H7 (cell line): ENCODE results near the gene TRPM2. TPM values are rescaled to one million over a fixed set of nuclear protein-coding genes. Genes with fewer than 3 reads are reported as not detected.

Experiments
- DNase-seq: peaks from one replicate; pipeline ENCODE4 v3.0.0; 2012
- H3K27me3 ChIP-seq: 2 replicates; pipeline ENCODE4 v1.6.0; 2011; ENCODE audit warnings: mild to moderate bottlenecking, low read length; ENCODE audit not compliant: control insufficient read depth, insufficient read depth
- H3K36me3 ChIP-seq: replicated peaks from 2 replicates; pipeline ENCODE4 v1.5.1; 2011; ENCODE audit warnings: low read length; ENCODE audit not compliant: control insufficient read depth, insufficient read depth
- H3K4me3 ChIP-seq: 2 replicates; pipeline ENCODE4 v1.5.1; 2011; ENCODE audit warnings: low read depth, mild to moderate bottlenecking, control low read depth, low read length, moderate library complexity; ENCODE audit not compliant: insufficient read depth
- total RNA-seq: library from RNA; depleted of rRNA; stranded (reverse); fragments of >200 nt; shearing (Covaris generic); gene quantifications from 2 replicates; pipeline ENCODE4 v1.2.3, GENCODE V29; 2014

Gene TRPM2
- total RNA-seq, 1 experiment from 2014 or later: 0.42 TPM

GRCh38 chr21:44431300-44431699 lies 77.9 kb downstream of the TRPM2 start:
- Histone ChIP-seq H3K36me3 (no peaks in the 10 kb centered on the region), H3K27me3 (no peaks in the 10 kb centered on the region), H3K4me3 (no peak overlapping the region)
- DNase-seq: no peak

- DNase-seq: peak; percentile 43
- H3K4me3 ChIP-seq: no peak overlapping the region
- no peaks in the 10 kb centered on the region for H3K36me3 ChIP-seq
- no peaks in the 10 kb centered on the region for H3K27me3 ChIP-seq
Measured at GRCh38 chr21:44432841-44433790, 79.7 kb downstream of the TRPM2 start.

GRCh38 chr21:44433791-44434567 lies 80.6 kb downstream of the TRPM2 start:
- no peak overlapping the region for H3K4me3 ChIP-seq
- DNase-seq: peak; percentile 40
- no peaks in the 10 kb centered on the region for H3K36me3 ChIP-seq
- H3K27me3 ChIP-seq: no peaks in the 10 kb centered on the region

- no peak for DNase-seq
- Histone ChIP-seq H3K36me3 (no peaks in the 10 kb centered on the region), H3K4me3 (no peak overlapping the region), H3K27me3 (no peaks in the 10 kb centered on the region)
Measured at GRCh38 chr21:44434568-44434925, 81.1 kb downstream of the TRPM2 start.

GRCh38 chr21:44434936-44435635 lies 81.7 kb downstream of the TRPM2 start:
- no peak overlapping the region for H3K4me3 ChIP-seq
- H3K27me3 ChIP-seq: no peaks in the 10 kb centered on the region
- peak; percentile 54 for DNase-seq
- H3K36me3 ChIP-seq: no peaks in the 10 kb centered on the region

GRCh38 chr21:44436111-44436611 lies 82.7 kb downstream of the TRPM2 start:
- no peaks in the 10 kb centered on the region for H3K36me3 ChIP-seq
- no peaks in the 10 kb centered on the region for H3K27me3 ChIP-seq
- DNase-seq: peak; percentile 55
- no peak overlapping the region for H3K4me3 ChIP-seq

- H3K4me3 ChIP-seq: no peak overlapping the region
- no peaks in the 10 kb centered on the region for H3K36me3 ChIP-seq
- no peaks in the 10 kb centered on the region for H3K27me3 ChIP-seq
- peak; percentile 69 for DNase-seq
Measured at GRCh38 chr21:44436958-44437357, 83.5 kb downstream of the TRPM2 start.

- H3K36me3 ChIP-seq: no peaks in the 10 kb centered on the region
- DNase-seq: no peak
Measured at GRCh38 chr21:44437371-44437695, 83.9 kb downstream of the TRPM2 start.

GRCh38 chr21:44437696-44438431 lies 84.4 kb downstream of the TRPM2 start:
- no peaks in the 10 kb centered on the region for H3K27me3 ChIP-seq
- H3K4me3 ChIP-seq: no peak overlapping the region
- H3K36me3 ChIP-seq: no peaks in the 10 kb centered on the region
- DNase-seq: no peak

More at GRCh38 chr21:44437371-44437695, 83.9 kb downstream of the TRPM2 start:
- no peak overlapping the region for H3K4me3 ChIP-seq
- H3K27me3 ChIP-seq: no peaks in the 10 kb centered on the region

- H3K27me3 ChIP-seq: no peaks in the 10 kb centered on the region
- H3K36me3 ChIP-seq: no peaks in the 10 kb centered on the region
- DNase-seq: peak; percentile 57
- H3K4me3 ChIP-seq: no peak overlapping the region
Measured at GRCh38 chr21:44438531-44439210, 85.2 kb downstream of the TRPM2 start.

GRCh38 chr21:44439211-44439600 lies 85.8 kb downstream of the TRPM2 start:
- Histone ChIP-seq H3K4me3 (no peak overlapping the region), H3K36me3 (no peaks in the 10 kb centered on the region), H3K27me3 (no peaks in the 10 kb centered on the region)
- no peak for DNase-seq

GRCh38 chr21:44440241-44441040 lies 87.0 kb downstream of the TRPM2 start:
- H3K36me3 ChIP-seq: no peaks in the 10 kb centered on the region

GRCh38 chr21:44441041-44441400 lies 87.6 kb downstream of the TRPM2 start:
- Histone ChIP-seq H3K4me3 (no peak overlapping the region), H3K27me3 (no peaks in the 10 kb centered on the region), H3K36me3 (no peaks in the 10 kb centered on the region)
- peak; percentile 41 for DNase-seq

More at GRCh38 chr21:44440241-44441040, 87.0 kb downstream of the TRPM2 start:
- peak; percentile 68 for DNase-seq
- H3K27me3 ChIP-seq: no peaks in the 10 kb centered on the region
- no peak overlapping the region for H3K4me3 ChIP-seq
